ENCODE measurements around the gene ESR1.

- TF ChIP-seq ZNF175 (CRISPR knock-in tag; IDR thresholded peaks at IDR 0.05; ENCODE audit: low read depth) (no peak), CBX2 (IDR thresholded peaks at IDR 0.05; ENCODE audit: insufficient read depth, low read length, poor library complexity, severe bottlenecking) (no peak), ZNF197 (CRISPR knock-in tag; IDR thresholded peaks at IDR 0.05; ENCODE audit: low read depth) (no peak), ZBTB2 (IDR thresholded peaks at IDR 0.05) (no peak), POLR2AphosphoS5 (IDR thresholded peaks at IDR 0.05; ENCODE audit: control insufficient read depth, insufficient read depth, low read depth, low read length) (no peak), E2F5 (CRISPR knock-in tag; IDR thresholded peaks at IDR 0.05) (no peak), CBX8 (IDR thresholded peaks at IDR 0.05; ENCODE audit: borderline replicate concordance, extremely low read depth, low read depth, low read length, poor library complexity, severe bottlenecking) (no peak), ZBTB1 (CRISPR knock-in tag; IDR thresholded peaks at IDR 0.05; ENCODE audit: borderline replicate concordance, low read depth) (no peak), FOXJ3 (CRISPR knock-in tag; IDR thresholded peaks at IDR 0.05) (no peak)
Measured at GRCh38 chr6:151782560-151782959, 24.9 kb upstream of the ESR1 start.
